BE2C (cell line): ENCODE data around the gene FMN2.

Experiments used
- DNase-seq: peaks from one replicate; pipeline ENCODE4 v3.0.0-alpha.2; 2020
- H3K27me3 ChIP-seq: fragments of 250-450 bp; sonication (Bioruptor Pico); 2 replicates; pipeline ENCODE4 v1.5.1; 2020; ENCODE audit warnings: mild to moderate bottlenecking
- H3K36me3 ChIP-seq: fragments of 250-450 bp; sonication (Bioruptor Pico); 2 replicates; pipeline ENCODE4 v1.5.1; 2020; ENCODE audit warnings: mild to moderate bottlenecking
- H3K4me1 ChIP-seq: fragments of 250-450 bp; sonication (Bioruptor Pico); 2 replicates; pipeline ENCODE4 v1.5.1; 2020
- H3K4me3 ChIP-seq: 2 replicates; pipeline ENCODE4 v1.5.1; 2011; ENCODE audit warnings: low read depth, low read length
- H3K9me3 ChIP-seq: fragments of 250-450 bp; sonication (Bioruptor Pico); 2 replicates; pipeline ENCODE4 v1.5.1; 2020
- CTCF ChIP-seq: IDR thresholded peaks from 2 replicates; pipeline ENCODE4 v1.5.1; 2012; ENCODE audit warnings: mild to moderate bottlenecking, low read depth, low read length

FMN2 gene

GRCh38 chr1:240385551-240385950 is 293.9 kb downstream of the FMN2 start:
- no peak for TF ChIP-seq CTCF
- no peak overlapping the region for H3K4me3 ChIP-seq

GRCh38 chr1:240385985-240386978 is 294.6 kb downstream of the FMN2 start:
- no peaks in the 10 kb centered on the region for H3K4me1 ChIP-seq
- H3K36me3 ChIP-seq, result no peaks in the 10 kb centered on the region
- TF ChIP-seq CTCF, result no peak
- no peaks in the 10 kb centered on the region for H3K27me3 ChIP-seq
- H3K4me3 ChIP-seq, result no peak overlapping the region
- no peaks in the 10 kb centered on the region for H3K9me3 ChIP-seq
- no peak for DNase-seq

More at GRCh38 chr1:240385551-240385950, 293.9 kb downstream of the FMN2 start:
- DNase-seq, result no peak
- Histone ChIP-seq H3K36me3 (no peaks in the 10 kb centered on the region), H3K27me3 (no peaks in the 10 kb centered on the region), H3K9me3 (no peaks in the 10 kb centered on the region), H3K4me1 (no peaks in the 10 kb centered on the region)

- Histone ChIP-seq H3K27me3 (no peaks in the 10 kb centered on the region), H3K4me1 (no peaks in the 10 kb centered on the region), H3K9me3 (no peaks in the 10 kb centered on the region), H3K4me3 (no peak overlapping the region), H3K36me3 (no peaks in the 10 kb centered on the region)
- TF ChIP-seq CTCF, result no peak
- no peak for DNase-seq
These were observed 295.4 kb downstream of the FMN2 start for GRCh38 chr1:240387051-240387450.

GRCh38 chr1:240391660-240392260 is 300.1 kb downstream of the FMN2 start:
- H3K36me3 ChIP-seq, result no peaks in the 10 kb centered on the region
- no peaks in the 10 kb centered on the region for H3K4me1 ChIP-seq
- H3K27me3 ChIP-seq, result no peaks in the 10 kb centered on the region
- no peak for TF ChIP-seq CTCF
- H3K9me3 ChIP-seq, result no peaks in the 10 kb centered on the region
- no peak for DNase-seq
- no peak overlapping the region for H3K4me3 ChIP-seq

GRCh38 chr1:240394353-240394752 is 302.7 kb downstream of the FMN2 start:
- H3K36me3 ChIP-seq, result no peaks in the 10 kb centered on the region
- no peak for DNase-seq
- H3K4me1 ChIP-seq, result no peaks in the 10 kb centered on the region
- no peaks in the 10 kb centered on the region for H3K9me3 ChIP-seq
- no peaks in the 10 kb centered on the region for H3K27me3 ChIP-seq
- TF ChIP-seq CTCF, result no peak
- no peak overlapping the region for H3K4me3 ChIP-seq

- no peak for DNase-seq
- Histone ChIP-seq H3K4me3 (no peak overlapping the region), H3K36me3 (no peaks in the 10 kb centered on the region), H3K27me3 (no peaks in the 10 kb centered on the region), H3K4me1 (no peaks in the 10 kb centered on the region), H3K9me3 (no peaks in the 10 kb centered on the region)
- TF ChIP-seq CTCF, result no peak
These were observed 303.7 kb downstream of the FMN2 start for GRCh38 chr1:240395336-240395735.
